GM19035 (cell line): ENCODE data around the gene CELSR1.

Experiments
- ATAC-seq: cut with Tn5 transposase; IDR thresholded peaks from one replicate; pipeline ENCODE4 v1.9.1; 2021; ENCODE audit not compliant: unreplicated experiment

The CELSR1 gene, protein sequence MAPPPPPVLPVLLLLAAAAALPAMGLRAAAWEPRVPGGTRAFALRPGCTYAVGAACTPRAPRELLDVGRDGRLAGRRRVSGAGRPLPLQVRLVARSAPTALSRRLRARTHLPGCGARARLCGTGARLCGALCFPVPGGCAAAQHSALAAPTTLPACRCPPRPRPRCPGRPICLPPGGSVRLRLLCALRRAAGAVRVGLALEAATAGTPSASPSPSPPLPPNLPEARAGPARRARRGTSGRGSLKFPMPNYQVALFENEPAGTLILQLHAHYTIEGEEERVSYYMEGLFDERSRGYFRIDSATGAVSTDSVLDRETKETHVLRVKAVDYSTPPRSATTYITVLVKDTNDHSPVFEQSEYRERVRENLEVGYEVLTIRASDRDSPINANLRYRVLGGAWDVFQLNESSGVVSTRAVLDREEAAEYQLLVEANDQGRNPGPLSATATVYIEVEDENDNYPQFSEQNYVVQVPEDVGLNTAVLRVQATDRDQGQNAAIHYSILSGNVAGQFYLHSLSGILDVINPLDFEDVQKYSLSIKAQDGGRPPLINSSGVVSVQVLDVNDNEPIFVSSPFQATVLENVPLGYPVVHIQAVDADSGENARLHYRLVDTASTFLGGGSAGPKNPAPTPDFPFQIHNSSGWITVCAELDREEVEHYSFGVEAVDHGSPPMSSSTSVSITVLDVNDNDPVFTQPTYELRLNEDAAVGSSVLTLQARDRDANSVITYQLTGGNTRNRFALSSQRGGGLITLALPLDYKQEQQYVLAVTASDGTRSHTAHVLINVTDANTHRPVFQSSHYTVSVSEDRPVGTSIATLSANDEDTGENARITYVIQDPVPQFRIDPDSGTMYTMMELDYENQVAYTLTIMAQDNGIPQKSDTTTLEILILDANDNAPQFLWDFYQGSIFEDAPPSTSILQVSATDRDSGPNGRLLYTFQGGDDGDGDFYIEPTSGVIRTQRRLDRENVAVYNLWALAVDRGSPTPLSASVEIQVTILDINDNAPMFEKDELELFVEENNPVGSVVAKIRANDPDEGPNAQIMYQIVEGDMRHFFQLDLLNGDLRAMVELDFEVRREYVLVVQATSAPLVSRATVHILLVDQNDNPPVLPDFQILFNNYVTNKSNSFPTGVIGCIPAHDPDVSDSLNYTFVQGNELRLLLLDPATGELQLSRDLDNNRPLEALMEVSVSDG (N-terminal part only)

DNA sequence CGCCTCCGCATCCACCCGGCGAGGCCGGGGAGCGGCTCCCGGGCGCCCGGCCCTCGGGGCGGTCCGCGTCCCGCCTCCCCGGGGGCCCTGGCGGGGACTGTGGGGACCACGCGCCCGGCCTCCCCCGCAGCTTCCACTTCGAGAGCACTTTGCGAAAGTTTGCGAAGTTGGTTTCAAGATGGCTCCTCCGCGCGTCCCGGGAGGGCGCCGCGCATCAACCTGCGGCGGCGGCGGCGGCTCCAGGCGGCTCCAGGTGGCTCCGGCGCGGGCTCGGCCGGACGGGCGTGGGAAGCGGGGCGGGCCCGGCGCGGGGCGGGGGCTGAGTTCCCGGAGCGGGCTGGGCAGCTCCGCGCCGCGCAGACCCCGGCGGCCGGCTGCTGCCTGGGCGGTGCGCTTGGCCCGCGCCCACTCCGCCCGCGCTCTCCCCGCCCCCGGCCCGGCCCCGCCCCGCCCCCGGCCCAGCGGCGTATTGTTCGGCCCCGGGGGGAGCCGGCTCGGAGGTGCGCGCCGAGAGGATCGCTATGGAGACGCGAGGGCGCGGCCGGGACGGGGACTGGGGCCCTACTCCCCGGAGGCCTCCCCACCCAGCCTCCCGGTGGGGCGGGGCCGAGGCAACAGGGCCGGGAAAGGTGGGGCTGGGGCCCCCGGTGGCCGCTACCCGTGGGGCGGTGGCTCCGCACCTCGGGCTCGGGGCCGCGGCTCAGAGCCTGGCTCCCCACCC lies at the start of gene CELSR1:
CELSR1 (minus strand) TSS at position 396 of the 721 bp plus-strand sequence. CDS start 450 bp downstream, outside the sequence.
- no peak for ATAC-seq

- ATAC-seq: peak; percentile 50
Measured at GRCh38 chr22:46587061-46587460, 49.6 kb upstream of the CELSR1 start.

DNA sequence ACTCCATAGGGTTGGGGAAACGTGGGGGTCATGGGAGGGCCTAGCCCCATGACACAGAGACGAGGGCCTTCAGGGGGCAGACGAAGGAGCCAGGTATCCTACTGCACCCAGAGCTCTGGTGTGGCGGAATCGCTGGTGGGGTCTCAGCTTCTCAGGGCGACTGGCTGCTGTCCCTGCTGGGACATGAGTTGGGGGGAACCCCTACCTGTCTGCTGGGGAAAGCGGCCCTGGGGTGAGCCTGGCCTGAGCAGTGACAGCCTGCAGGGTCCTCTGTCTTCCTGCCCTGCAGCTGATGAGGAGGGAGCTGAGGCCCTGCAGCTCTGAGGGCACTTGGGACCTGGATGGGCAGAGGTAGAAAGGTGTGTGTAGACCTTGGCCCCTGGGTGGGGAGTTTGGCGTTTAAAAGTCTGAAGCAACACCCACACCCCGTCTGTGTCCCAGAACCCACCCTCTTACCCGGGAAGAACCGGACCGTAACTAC lies 49.2 kb upstream of the CELSR1 start:
- no peak for ATAC-seq

DNA sequence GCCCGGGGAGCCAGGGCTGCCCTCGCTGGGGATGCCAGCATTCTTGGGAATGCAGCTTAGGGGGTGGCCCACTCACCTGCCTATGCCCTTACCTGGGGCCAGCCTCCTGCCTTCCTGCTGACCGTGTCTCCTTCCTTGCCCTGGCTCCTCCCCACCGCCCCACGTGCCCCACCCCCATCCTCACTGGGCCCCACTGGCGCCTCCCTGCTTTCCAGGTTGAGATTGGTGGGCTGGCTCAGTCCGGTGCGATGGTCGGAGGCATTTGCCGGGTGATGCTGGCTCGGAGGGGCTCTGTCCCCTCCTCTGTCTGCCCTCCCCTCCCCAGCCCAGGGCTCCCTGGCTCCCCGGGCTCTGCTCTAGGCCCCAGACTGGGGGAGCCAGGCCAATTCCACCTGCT lies 48.7 kb upstream of the CELSR1 start:
- no peak for ATAC-seq

- no peak for ATAC-seq
Measured at GRCh38 chr22:46585340-46586122, 48.1 kb upstream of the CELSR1 start.

DNA sequence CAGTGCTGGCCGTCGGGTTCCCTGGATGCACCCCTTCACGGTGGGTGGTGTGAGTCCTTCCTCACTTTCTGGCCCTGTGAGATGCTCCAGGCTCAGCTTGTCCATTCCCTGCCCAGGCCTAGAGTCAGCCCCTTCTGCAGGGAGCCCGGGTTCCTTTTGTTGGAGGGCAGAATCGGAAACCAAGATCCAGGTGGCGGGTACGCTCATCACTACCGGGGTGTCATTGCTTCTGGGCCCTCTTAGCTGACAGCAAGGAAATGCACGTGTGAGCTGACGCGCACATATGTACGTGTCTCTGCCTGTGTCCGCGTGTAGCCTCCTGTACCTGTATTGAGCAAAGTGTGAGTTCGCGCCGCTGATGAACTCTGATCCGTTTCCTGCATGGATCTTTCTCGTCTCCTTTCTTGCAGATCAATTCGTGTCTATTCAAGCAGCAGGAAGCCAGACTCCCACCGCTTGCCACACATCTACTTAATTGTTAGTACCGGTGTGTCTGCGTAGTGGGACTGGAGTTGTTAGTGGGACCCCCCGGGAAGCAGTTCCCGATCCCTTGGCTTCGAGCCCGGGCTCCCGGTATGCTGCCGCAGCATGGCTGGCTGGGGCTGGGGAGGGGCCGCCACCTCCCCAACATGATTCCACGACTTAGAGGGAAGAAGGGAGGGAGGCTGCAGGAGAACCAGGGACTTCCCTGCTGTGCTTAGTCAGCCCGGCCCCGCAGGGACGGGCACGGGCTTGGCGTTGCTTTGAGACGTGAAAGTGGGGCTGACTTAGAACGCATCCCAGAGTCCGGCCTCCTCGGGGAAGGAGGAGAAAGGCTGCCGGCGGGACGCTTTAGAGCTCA lies 46.9 kb upstream of the CELSR1 start:
- no peak for ATAC-seq

DNA sequence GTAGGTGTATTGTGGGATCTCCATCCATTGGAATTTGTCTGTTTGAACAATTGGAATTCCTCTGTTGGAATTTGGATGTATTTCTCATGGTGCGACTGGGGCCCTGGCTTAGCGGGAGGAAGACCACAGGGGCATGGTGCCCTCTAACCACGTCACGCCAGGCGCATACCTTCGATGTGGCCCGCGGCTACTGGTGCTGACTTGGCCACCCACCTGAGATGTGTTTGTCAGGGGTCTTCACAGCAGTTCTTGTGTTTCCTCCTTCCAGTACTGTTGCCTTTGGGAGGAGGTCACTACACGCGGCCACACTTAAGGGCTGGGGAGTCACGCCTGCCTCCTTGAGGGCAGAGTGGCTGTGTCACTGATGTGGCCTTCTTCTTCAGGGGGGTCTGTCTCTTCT lies 46.2 kb upstream of the CELSR1 start:
- ATAC-seq: no peak

DNA sequence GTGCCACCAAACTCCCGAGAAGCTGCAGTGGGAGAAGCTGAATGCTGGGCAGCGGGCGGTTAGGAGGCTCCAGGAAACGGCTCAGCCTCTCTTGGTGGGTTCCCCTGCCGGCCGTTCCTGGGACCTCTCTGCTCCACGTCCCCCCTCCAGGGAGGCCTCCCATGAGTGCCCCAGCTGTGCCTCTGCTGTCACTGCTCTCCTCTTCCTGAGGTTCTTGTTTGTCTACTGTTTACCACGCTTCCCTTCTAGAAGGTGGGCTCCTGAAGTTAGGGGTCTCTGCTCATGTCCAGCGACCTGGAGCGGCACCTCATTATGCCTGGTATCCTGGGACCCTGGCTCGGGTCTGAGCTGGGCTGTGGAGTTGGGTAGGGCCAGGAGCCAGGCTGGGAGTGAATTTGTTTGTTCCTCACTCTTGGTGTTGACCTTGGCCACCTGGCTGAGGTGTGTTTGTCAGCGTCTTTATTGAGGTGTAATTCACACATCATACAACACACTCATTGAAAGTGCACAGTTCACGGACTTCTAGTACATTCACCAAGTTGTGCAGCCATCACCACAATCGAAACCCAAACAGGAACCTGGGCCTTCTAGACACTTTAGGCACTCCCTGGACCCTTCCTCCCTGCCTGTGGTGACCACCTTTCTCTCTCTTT lies 45.0 kb upstream of the CELSR1 start:
- no peak for ATAC-seq

GRCh38 chr22:46581538-46582244 lies 44.3 kb upstream of the CELSR1 start:
- ATAC-seq: no peak

- no peak for ATAC-seq
Measured at GRCh38 chr22:46580940-46581537, 43.6 kb upstream of the CELSR1 start.

DNA sequence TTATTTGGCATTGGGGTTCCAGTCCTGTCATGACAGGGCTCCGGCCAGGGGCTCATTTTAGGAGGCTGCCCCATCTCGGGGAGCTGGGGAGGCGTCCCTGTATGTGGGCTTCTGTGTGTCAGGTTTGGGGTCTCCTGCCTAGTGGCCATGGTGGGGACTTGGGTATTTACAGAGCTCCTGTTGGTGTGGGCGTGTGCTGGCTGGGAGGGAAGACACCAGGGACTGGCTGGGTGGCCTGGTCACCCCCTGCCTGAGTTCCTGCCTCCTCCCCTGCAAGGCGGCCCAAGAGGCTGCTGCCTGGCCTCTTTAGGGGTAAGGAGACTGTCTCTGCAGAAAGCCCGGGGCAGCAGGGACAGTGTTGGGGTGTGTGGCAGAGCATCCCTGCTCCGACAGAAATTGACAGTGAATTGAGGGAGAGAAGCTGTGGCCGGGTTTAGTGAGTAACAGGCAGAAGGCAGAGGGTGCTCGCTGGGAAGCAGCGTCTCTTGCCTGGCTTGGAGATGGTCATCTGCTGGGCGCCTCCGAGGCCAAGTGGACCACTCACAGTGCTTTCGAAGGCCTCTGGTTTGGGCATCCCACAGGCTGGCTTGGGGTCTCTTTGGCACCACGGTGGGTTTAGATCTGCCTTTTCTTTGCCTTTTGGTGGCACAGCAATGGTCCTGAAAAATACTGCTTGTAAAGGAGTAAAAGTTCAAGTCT lies 42.5 kb upstream of the CELSR1 start:
- no peak for ATAC-seq

GRCh38 chr22:46578824-46579561 lies 41.6 kb upstream of the CELSR1 start:
- ATAC-seq: no peak

- no peak for ATAC-seq
Measured at GRCh38 chr22:46578251-46578823, 40.9 kb upstream of the CELSR1 start.

- peak; percentile 3 for ATAC-seq
Measured at GRCh38 chr22:46577368-46578249, 40.2 kb upstream of the CELSR1 start.
